ENCODE results near the gene SLU7.
"Not testable (repeated sequence)": the region's sequence is repeated elsewhere in the genome, so short reads cannot be mapped to it uniquely, and the experiment has no call there.

SLU7 gene

GRCh38 chr5:160450164-160450932 is 31.5 kb upstream of the SLU7 start:
- no peak for DNase-seq

- DNase-seq: no peak
These were observed 30.6 kb upstream of the SLU7 start for GRCh38 chr5:160449458-160449857.

GRCh38 chr5:160448886-160449285 is 30.0 kb upstream of the SLU7 start:
- no peak for DNase-seq

- DNase-seq: no peak
These were observed 26.9 kb upstream of the SLU7 start for GRCh38 chr5:160445751-160446150.

GRCh38 chr5:160445132-160445531 is 26.3 kb upstream of the SLU7 start:
- DNase-seq: no peak

GRCh38 chr5:160444407-160444806 is 25.5 kb upstream of the SLU7 start:
- DNase-seq: no peak

- no peak for DNase-seq
These were observed 24.0 kb upstream of the SLU7 start for GRCh38 chr5:160442824-160443431.

GRCh38 chr5:160441311-160441781 is 22.5 kb upstream of the SLU7 start:
- DNase-seq: no peak

GRCh38 chr5:160439205-160439600 is 20.3 kb upstream of the SLU7 start:
- peak in 50 of 51 donors; percentile 6 to 95 (median 68) for DNase-seq

- peak in 27 of 51 donors; percentile 1 to 73 (median 25) for DNase-seq
These were observed 19.7 kb upstream of the SLU7 start for GRCh38 chr5:160438316-160439204.

GRCh38 chr5:160437271-160437670 is 18.4 kb upstream of the SLU7 start:
- DNase-seq: no peak

- DNase-seq: not testable (repeated sequence)
These were observed 17.8 kb upstream of the SLU7 start for GRCh38 chr5:160436661-160437060.

- DNase-seq: no peak
These were observed 17.1 kb upstream of the SLU7 start for GRCh38 chr5:160436017-160436416.

- no peak for DNase-seq
These were observed 16.7 kb upstream of the SLU7 start for GRCh38 chr5:160435532-160435931.

GRCh38 chr5:160434022-160434531 is 15.2 kb upstream of the SLU7 start:
- DNase-seq: peak in 30 of 51 donors; percentile 6 to 72 (median 26)

- no peak for DNase-seq
These were observed 13.9 kb upstream of the SLU7 start for GRCh38 chr5:160432787-160433186.

- DNase-seq: no peak
These were observed 13.3 kb upstream of the SLU7 start for GRCh38 chr5:160432196-160432595.

GRCh38 chr5:160427607-160428006 is 8.7 kb upstream of the SLU7 start:
- no peak for DNase-seq

GRCh38 chr5:160423099-160423498 is 4.2 kb upstream of the SLU7 start:
- DNase-seq: no peak

GRCh38 chr5:160421625-160422258 is 2.9 kb upstream of the SLU7 start, which contains the start of gene PTTG1:
PTTG1 (plus strand) TSS chr5:160421855; CDS start chr5:160422313, 458 bp downstream.
- DNase-seq: peak in 50 of 51 donors; percentile 7 to 91 (median 78)

- no peak for DNase-seq
These were observed 1.4 kb upstream of the SLU7 start for GRCh38 chr5:160420331-160420610.
